ENCODE results near the gene PLCH1. TPM values are rescaled to one million over a fixed set of nuclear protein-coding genes. Genes with fewer than 3 reads are reported as not detected.

Gene PLCH1
- total RNA-seq, 1 experiment from 2014 or later: 3.1 TPM

- ChIA-PET CTCF (no interaction called here), POLR2A (ENCODE audit: low non-redundant PET) (interaction anchor here (0.6 kb wide), 1 partner anchor 301 kb away, joined by 3 read pairs; no protein-coding TSS in a partner anchor)
- no peaks in the 10 kb centered on the region for H3K36me3 ChIP-seq (ENCODE audit: insufficient read depth, low read length, poor library complexity, severe bottlenecking)
- intact Hi-C loops (cut with micrococcal nuclease; ENCODE audit: unreplicated experiment): no loop called here
- no TSS peak for BruUV-seq (replicated peaks)
- no peak for DNase-seq (ENCODE audit: low spot score)
- TF ChIP-seq, protein P1, sequence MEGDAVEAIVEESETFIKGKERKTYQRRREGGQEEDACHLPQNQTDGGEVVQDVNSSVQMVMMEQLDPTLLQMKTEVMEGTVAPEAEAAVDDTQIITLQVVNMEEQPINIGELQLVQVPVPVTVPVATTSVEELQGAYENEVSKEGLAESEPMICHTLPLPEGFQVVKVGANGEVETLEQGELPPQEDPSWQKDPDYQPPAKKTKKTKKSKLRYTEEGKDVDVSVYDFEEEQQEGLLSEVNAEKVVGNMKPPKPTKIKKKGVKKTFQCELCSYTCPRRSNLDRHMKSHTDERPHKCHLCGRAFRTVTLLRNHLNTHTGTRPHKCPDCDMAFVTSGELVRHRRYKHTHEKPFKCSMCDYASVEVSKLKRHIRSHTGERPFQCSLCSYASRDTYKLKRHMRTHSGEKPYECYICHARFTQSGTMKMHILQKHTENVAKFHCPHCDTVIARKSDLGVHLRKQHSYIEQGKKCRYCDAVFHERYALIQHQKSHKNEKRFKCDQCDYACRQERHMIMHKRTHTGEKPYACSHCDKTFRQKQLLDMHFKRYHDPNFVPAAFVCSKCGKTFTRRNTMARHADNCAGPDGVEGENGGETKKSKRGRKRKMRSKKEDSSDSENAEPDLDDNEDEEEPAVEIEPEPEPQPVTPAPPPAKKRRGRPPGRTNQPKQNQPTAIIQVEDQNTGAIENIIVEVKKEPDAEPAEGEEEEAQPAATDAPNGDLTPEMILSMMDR (conservative IDR thresholded peaks at IDR 0.05; ENCODE audit: low read depth, low read length): no peak
- no peak for TF ChIP-seq EZH2 (IDR thresholded peaks at IDR 0.05; ENCODE audit: borderline replicate concordance, low read depth, low read length, poor library complexity, severe bottlenecking)
- H3K9me3 ChIP-seq (ENCODE audit: low read depth, low read length, poor library complexity, severe bottlenecking): no peaks in the 10 kb centered on the region
- no peak overlapping the region for H3K4me3 ChIP-seq (ENCODE audit: low read depth, low read length, poor library complexity, severe bottlenecking)
- H3K27ac ChIP-seq (ENCODE audit: low read depth, low read length, poor library complexity, severe bottlenecking): no peak overlapping the region
- H3K4me1 ChIP-seq (ENCODE audit: insufficient read depth, low read length, poor library complexity, severe bottlenecking): no peaks in the 10 kb centered on the region
- no peaks in the 10 kb centered on the region for H3K27me3 ChIP-seq (replicated peaks; ENCODE audit: insufficient read depth, low read depth, low read length, poor library complexity)
Observed at GRCh38 chr3:155738580-155739076, 6.2 kb downstream of the PLCH1 start.

GRCh38 chr3:155737844-155738460, 6.9 kb downstream of the PLCH1 start:
- Histone ChIP-seq H3K4me1 (ENCODE audit: insufficient read depth, low read length, poor library complexity, severe bottlenecking) (no peaks in the 10 kb centered on the region), H3K27ac (ENCODE audit: low read depth, low read length, poor library complexity, severe bottlenecking) (no peak overlapping the region), H3K36me3 (ENCODE audit: insufficient read depth, low read length, poor library complexity, severe bottlenecking) (no peaks in the 10 kb centered on the region), H3K27me3 (replicated peaks; ENCODE audit: insufficient read depth, low read depth, low read length, poor library complexity) (no peaks in the 10 kb centered on the region), H3K9me3 (ENCODE audit: low read depth, low read length, poor library complexity, severe bottlenecking) (no peaks in the 10 kb centered on the region), H3K4me3 (ENCODE audit: low read depth, low read length, poor library complexity, severe bottlenecking) (no peak overlapping the region)
- no peak for DNase-seq (ENCODE audit: low spot score)
- TF ChIP-seq EZH2 (IDR thresholded peaks at IDR 0.05; ENCODE audit: borderline replicate concordance, low read depth, low read length, poor library complexity, severe bottlenecking): no peak
- TF ChIP-seq, protein P1 (conservative IDR thresholded peaks at IDR 0.05; ENCODE audit: low read depth, low read length): no peak
- POLR2A ChIA-PET (ENCODE audit: low non-redundant PET): no interaction called here
- intact Hi-C loops (cut with micrococcal nuclease; ENCODE audit: unreplicated experiment): no loop called here
- CTCF ChIA-PET: no interaction called here
- BruUV-seq (replicated peaks): no TSS peak

DNA sequence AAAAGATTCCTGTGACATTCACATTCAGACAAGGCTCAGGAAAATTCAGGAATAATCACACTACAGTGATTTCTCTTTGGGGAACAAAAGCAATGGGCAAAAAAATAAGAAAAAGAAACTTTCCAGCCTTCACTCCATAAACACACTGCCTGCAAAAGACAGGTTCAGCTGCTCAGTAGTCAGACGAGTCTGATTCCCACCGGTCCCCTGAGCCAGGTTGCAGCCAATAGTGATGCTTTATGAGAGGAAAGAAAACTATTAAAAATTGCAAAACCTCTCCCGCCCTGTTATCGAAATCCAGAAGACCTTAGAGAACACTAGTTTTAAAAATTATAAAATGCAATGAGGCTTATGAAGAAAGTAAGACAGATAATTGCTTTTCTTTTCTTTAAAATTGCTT, 8.5 kb downstream of the PLCH1 start:
- Histone ChIP-seq H3K27me3 (replicated peaks; ENCODE audit: insufficient read depth, low read depth, low read length, poor library complexity) (no peaks in the 10 kb centered on the region), H3K4me3 (ENCODE audit: low read depth, low read length, poor library complexity, severe bottlenecking) (no peak overlapping the region), H3K27ac (ENCODE audit: low read depth, low read length, poor library complexity, severe bottlenecking) (no peak overlapping the region), H3K4me1 (ENCODE audit: insufficient read depth, low read length, poor library complexity, severe bottlenecking) (no peaks in the 10 kb centered on the region), H3K36me3 (ENCODE audit: insufficient read depth, low read length, poor library complexity, severe bottlenecking) (no peaks in the 10 kb centered on the region), H3K9me3 (ENCODE audit: low read depth, low read length, poor library complexity, severe bottlenecking) (no peaks in the 10 kb centered on the region)
- intact Hi-C loops (cut with micrococcal nuclease; ENCODE audit: unreplicated experiment): no loop called here
- no peak for TF ChIP-seq EZH2 (IDR thresholded peaks at IDR 0.05; ENCODE audit: borderline replicate concordance, low read depth, low read length, poor library complexity, severe bottlenecking)
- TF ChIP-seq, protein P1 (conservative IDR thresholded peaks at IDR 0.05; ENCODE audit: low read depth, low read length): no peak
- no TSS peak for BruUV-seq (replicated peaks)
- DNase-seq (ENCODE audit: low spot score): no peak
- CTCF ChIA-PET: interaction anchor here (0.7 kb wide), 1 partner anchor 323 kb away, joined by 8 read pairs; no protein-coding TSS in a partner anchor
- POLR2A ChIA-PET (ENCODE audit: low non-redundant PET): no interaction called here

Data from A673 (cell line).